ENCODE results near the gene ZHX3.
"Not testable (repeated sequence)": the region's sequence is repeated elsewhere in the genome, so short reads cannot be mapped to it uniquely, and the experiment has no call there.

The ZHX3 gene

DNA sequence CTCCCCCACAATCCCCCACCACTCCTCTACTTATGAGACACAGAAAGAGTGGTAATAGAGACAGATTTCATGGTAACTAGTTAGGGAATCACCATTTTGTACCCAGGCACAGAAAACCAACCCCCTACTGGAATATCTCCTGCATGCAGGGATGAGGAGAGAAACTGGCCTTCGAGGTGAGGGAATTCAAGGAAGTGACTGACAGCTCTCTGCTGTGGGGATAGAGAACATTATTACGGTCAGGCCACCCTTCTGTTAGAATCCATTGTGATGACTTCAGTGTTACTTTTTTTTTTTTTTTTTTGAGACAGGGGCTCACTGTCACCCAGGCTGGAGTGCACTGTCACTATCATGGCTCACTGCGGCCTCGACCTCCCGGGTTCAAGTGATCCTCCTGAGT is 9.6 kb upstream of the ZHX3 start:
- Mint-ChIP-seq H3K27ac (no peak overlapping the region), H3K9me3 (no peaks in the 10 kb centered on the region), H3K4me3 (no peak overlapping the region)

DNA sequence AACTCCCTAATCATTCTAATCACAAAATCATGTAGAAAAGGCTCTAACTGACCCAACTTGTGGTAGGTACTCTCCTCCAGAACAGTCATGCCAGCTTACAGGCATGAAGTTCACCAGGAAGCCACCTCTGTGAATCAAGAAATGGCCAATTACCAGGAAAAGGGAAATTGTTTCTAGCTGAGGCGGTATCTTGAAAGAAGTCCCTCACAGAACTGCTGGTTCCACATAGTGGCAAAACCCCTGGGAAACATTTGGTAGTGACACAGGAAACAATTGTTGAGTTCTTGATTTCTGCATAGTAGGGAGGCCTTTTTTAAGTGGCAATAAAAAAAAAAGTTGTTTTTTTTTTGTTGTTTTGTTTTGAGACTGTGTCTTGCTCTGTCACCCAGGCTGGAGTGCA is 3.4 kb upstream of the ZHX3 start:
- DNase-seq = no peak
- Mint-ChIP-seq H3K9me3 (no peaks in the 10 kb centered on the region), H3K27me3 (peaks cover 7% of the 10 kb centered on the region), H3K4me3 (no peak overlapping the region), H3K4me1 (peaks cover 28% of the 10 kb centered on the region), H3K27ac (no peak overlapping the region)
- ATAC-seq = no peak

More for the DNA sequence above, 9.6 kb upstream of the ZHX3 start:
- Mint-ChIP-seq H3K4me1 (peaks cover 14% of the 10 kb centered on the region), H3K27me3 (no peaks in the 10 kb centered on the region)
- no peak for DNase-seq
- no peak for ATAC-seq

DNA sequence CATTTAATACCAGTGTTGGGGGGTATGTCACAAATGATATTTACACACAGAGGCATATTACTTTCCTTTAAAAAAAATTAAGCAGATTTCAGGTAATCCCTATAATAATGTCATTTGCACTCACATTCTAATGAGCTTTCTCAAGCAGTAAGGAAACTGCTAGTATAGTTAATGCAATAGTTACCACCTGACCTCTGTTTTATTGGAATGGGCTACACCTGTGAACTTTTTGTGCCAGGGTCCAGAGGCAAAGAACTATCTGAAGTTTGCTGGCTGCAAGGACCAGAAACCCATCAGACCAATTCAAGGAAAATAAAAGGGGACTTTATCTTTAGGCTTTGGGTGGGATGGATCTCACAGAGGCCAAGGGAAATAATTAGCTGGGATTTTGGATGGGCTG is 2.9 kb upstream of the ZHX3 start:
- ATAC-seq (no peak), DNase-seq (no peak)
- Mint-ChIP-seq H3K4me1 (peaks cover 33% of the 10 kb centered on the region), H3K27ac (no peak overlapping the region), H3K27me3 (peaks cover 7% of the 10 kb centered on the region), H3K4me3 (no peak overlapping the region), H3K9me3 (no peaks in the 10 kb centered on the region)

DNA sequence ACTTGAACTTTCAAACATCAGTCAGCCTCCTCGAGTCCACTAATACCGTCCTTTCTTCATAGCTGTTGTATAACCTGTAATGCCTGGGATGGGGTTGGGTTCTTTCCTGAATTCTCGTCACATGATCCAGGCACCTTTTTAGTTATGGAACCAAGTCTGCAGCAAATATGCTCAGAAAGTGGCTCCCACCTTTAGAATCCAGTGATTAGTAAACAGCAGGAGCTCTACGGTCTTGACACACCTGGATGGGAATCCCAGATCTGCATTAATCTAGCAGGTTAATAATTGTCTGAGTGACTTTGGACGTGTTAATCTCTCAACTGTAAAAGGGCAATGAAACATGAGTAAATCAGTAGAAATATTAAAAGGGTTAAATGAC is 729 bp upstream of the ZHX3 start:
- Mint-ChIP-seq H3K4me1 (peaks cover 42% of the 10 kb centered on the region), H3K9me3 (no peaks in the 10 kb centered on the region), H3K27me3 (peaks cover 7% of the 10 kb centered on the region), H3K4me3 (peak overlapping the region; percentile 62 to 70), H3K27ac (peak overlapping the region; percentile 44 to 70)
- DNase-seq = no peak
- ATAC-seq = no peak

DNA sequence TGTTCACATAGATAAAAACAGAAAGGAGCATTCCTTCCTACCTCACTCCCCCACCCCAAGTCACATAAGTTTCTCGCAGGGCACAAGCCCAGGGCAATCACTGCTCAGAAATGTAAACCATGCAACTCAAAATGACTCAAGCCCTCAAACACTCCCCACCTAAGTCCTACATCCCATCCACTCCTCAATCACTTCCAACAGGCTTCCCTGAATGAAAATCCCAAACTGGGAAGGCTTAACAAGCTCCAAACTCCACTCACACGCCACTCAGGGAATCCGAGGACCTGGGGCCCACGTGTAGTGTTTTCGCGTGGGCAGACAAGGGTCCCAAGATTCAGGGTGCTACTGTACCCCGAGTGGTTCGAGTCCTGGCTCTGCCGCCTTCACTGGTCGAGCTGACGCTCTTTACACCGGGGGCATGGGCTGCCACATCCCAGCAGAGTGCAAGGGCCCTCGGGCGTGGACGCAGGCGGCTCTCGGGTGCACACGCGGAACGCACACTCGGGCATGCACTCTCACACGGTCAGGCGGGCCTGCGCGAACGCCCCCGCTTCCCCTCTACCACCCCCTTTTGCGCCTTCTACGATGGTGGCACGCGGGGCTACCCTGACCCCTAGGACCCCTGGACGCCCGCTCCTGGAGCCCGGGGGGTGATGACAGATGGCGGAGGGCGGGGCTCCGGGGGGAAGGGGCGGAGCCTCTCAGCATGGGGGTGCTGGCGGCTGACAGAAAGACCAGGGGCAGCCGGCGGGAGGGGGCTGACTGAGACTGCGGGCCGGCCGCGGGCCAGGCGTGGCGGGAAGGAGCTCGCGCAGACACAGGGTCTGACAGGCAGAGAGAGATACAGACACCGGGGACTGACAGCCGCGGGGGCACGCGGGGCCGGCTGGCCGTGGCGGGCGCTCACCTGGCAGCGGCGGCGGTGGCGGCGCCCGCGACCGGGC is 657 bp downstream of the ZHX3 start:
- Mint-ChIP-seq H3K4me3 (peak overlapping the region; percentile 92), H3K27me3 (peaks cover 7% of the 10 kb centered on the region), H3K9me3 (no peaks in the 10 kb centered on the region), H3K4me1 (peaks cover 42% of the 10 kb centered on the region), H3K27ac (peak overlapping the region; percentile 92 to 94)
- DNase-seq (peak; percentile 64 to 66), ATAC-seq (peak; percentile 76)

DNA sequence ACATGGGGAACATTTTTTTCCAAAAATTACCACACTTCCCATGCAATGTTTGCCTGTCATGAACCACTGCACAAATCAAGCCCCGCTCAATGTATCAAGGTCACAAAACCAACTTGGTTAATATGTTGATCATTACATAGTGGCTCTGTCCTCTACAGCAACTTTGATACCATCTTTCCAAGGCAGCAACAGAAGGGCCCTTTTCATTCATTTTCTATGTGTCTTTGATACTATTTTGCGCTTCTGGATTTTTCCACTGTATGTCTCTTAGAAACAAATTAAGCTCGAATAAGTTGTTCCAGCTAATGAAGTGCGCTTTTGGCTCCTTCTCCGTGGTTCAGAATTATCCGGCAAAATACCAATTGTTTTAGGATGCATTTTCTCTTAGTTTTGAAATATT is 1.5 kb downstream of the ZHX3 start:
- H3K9me3 Mint-ChIP-seq = no peaks in the 10 kb centered on the region
- ATAC-seq = no peak
- peaks cover 42% of the 10 kb centered on the region for H3K4me1 Mint-ChIP-seq
- no peak overlapping the region for H3K27ac Mint-ChIP-seq
- peaks cover 7% of the 10 kb centered on the region for H3K27me3 Mint-ChIP-seq
- no peak for DNase-seq
- H3K4me3 Mint-ChIP-seq = peak overlapping the region; percentile 92

DNA sequence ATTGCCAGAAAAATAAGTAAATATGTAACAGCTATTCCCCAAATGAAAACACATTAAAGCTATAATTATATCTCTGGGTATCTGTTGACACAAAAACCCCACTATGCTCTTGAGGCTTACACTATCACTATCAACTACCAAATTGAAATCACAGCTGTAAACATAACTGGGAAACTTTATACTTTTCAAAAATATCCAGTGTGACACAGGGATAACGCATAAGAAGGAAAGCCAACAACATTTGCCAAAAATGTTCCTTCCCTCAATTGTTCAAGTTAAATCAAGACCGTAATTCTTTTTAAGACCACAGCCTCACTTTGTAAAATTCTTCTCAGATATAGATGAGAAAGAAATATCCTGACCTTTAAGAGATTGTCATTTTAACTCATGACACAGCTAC is 3.1 kb downstream of the ZHX3 start:
- Mint-ChIP-seq H3K4me3 (no peak overlapping the region), H3K4me1 (peaks cover 41% of the 10 kb centered on the region), H3K9me3 (no peaks in the 10 kb centered on the region), H3K27me3 (peaks cover 4% of the 10 kb centered on the region), H3K27ac (no peak overlapping the region)
- no peak for ATAC-seq
- DNase-seq = no peak

DNA sequence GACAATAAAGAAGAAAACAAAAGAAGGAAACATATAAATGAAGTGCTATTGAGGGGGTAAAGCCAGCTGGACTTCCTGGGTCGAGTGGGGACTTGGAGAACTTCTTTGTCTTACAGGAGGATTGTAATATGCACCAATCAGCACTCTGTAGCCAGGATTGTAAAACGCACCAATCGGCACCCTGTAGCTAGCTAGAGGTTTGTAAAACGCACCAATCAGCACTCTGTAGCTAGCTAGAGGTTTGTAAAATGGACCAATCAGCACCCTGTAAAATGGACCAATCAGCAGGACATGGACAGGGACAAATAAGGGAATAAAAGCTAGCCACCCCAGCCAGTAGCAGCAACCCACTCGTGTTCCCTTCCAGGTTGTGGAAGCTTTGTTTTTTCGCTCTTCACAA is 5.5 kb downstream of the ZHX3 start:
- not testable (repeated sequence) for H3K4me3 Mint-ChIP-seq, ATAC-seq, H3K9me3 Mint-ChIP-seq, DNase-seq, H3K27me3 Mint-ChIP-seq, H3K27ac Mint-ChIP-seq
- H3K4me1 Mint-ChIP-seq = peaks cover 39% of the 10 kb centered on the region

DNA sequence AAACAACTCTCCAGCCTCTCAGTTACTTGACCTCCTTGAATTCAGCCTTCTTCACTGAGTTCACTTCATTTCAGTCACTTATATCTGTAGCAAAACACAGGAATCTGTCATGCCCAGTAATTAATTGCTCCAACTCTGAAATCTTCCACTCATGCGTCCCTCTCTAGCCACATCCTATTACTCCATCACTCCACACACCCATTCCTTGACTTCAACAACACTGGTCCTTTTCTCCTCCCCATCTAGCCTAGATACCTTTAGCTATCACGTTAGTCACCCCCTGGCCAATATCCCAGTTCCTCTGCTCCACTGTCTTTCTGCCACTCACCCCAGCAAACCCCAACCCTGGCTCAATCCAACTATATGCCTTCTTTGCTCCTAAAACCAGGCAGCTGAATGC is 7.7 kb downstream of the ZHX3 start:
- H3K4me1 Mint-ChIP-seq = peaks cover 24% of the 10 kb centered on the region
- ATAC-seq = no peak

DNA sequence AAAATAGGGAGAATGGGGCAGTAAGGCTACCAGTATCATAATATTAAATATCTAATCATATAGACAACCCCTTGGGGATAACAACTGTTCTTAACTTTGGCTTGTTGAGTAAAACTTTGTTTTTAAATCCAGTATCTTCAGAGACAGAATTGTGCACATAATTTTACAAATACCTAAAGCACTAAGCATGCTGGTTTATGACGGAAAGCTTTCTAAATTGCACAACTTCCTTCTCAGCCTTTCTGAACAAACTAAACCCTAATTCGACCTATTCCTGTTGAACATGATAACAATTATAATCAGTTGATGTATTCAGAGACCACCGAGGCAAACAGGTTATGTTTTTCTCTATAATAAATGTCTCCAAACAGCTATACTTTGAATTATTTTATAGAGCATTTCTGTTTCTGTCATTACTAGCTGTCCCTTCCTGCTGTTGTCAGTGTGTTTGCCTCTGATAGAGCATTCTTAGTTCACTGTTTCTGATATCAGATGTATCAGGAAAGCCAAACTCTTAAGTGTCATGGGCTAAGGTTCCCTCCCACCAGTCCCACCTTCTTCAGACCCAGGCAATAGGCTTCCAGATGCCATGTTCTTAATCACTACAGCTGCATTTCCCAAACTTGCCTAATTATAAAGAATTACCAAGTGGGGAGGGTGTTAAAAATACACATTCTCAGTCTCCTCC is 8.7 kb downstream of the ZHX3 start:
- no peaks in the 10 kb centered on the region for H3K9me3 Mint-ChIP-seq
- DNase-seq (no peak), ATAC-seq (no peak)
- H3K4me3 Mint-ChIP-seq = no peak overlapping the region
- peaks cover 21% of the 10 kb centered on the region for H3K4me1 Mint-ChIP-seq
- no peak overlapping the region for H3K27ac Mint-ChIP-seq
- no peaks in the 10 kb centered on the region for H3K27me3 Mint-ChIP-seq

More for the DNA sequence above, 7.7 kb downstream of the ZHX3 start:
- DNase-seq = no peak
- Mint-ChIP-seq H3K27me3 (no peaks in the 10 kb centered on the region), H3K27ac (peak overlapping the region in 1 of 2 donors; percentile 24), H3K9me3 (no peaks in the 10 kb centered on the region), H3K4me3 (no peak overlapping the region)

DNA sequence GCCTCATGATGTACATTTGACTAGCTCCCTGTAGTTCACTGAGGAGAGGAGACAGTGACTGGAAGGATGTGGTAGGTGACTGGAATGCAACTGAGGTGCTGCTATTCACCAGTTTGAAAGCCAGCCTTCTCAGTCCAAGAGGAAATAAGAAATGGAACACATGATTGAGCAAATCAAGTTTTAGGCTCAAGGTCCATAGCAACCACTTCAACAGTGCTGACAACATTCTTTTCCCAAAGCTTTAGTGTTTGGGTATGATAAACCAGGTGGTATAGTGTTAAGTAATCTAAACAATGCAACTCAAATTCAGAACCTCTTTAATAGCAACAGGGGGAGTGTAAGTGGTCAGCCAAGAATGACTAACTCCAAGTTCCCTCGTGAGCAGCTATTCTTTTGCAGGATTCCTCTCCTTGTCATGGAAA is 9.2 kb downstream of the ZHX3 start:
- no peak overlapping the region for H3K27ac Mint-ChIP-seq
- H3K27me3 Mint-ChIP-seq = no peaks in the 10 kb centered on the region
- H3K4me3 Mint-ChIP-seq = no peak overlapping the region
- no peak for ATAC-seq
- peaks cover 21% of the 10 kb centered on the region for H3K4me1 Mint-ChIP-seq
- DNase-seq = no peak
- no peaks in the 10 kb centered on the region for H3K9me3 Mint-ChIP-seq

DNA sequence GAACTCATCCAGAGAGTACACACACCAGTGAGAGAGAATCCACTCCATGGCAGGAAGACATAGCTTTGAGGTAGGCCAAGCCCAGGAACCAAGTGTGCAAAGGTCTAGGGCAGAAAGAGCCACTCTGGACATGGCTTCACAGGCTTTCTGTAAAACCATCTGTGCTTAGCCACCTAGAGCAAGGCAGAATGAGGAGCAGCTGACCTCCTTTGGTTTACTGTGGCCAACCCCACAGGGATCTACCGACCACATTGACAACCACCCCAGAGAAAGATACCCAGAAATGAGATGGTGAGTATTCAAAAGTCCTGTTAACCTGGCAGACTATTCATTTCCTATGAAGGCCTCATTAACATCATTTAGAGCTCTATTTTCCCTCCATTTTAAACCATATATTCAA is 10.5 kb downstream of the ZHX3 start:
- no peak overlapping the region for H3K27ac Mint-ChIP-seq
- H3K27me3 Mint-ChIP-seq = no peaks in the 10 kb centered on the region
- H3K4me3 Mint-ChIP-seq = no peak overlapping the region
- peaks cover 21% of the 10 kb centered on the region for H3K4me1 Mint-ChIP-seq
- H3K9me3 Mint-ChIP-seq = no peaks in the 10 kb centered on the region
- no peak for ATAC-seq
- DNase-seq = no peak

DNA sequence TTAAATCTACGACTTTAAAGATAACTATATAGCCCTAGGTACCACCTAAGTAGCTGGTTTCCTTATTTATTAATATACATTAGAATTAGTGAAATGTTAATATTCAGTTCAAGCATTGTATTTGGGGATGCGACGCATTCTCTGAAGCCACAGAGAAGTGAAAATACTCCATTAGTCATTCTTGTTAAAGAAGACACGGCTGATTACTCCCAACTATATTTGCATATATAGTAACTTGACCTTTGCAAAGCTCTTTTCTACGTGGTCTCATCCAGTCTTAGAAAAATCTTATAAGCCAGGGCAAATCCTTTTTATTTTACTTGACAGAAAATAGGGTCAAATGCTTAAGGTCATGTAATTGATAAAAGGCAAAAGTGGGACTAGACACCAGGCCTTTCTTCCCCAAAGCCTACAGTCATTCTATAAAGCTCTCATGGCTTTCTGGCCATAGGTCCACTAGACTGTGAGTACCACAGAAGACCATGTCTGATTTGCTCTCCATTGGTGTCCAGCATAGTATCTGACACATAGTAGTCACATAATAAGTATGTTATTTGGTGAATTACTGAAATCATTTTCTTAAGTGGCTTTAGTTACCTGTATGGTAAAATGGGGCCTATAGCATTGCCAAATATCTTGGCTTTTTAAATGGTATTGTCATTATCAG is 11.3 kb downstream of the ZHX3 start:
- Mint-ChIP-seq H3K9me3 (no peaks in the 10 kb centered on the region), H3K27me3 (no peaks in the 10 kb centered on the region), H3K4me3 (no peak overlapping the region), H3K27ac (no peak overlapping the region), H3K4me1 (peaks cover 21% of the 10 kb centered on the region)
- no peak for ATAC-seq
- DNase-seq = no peak

DNA sequence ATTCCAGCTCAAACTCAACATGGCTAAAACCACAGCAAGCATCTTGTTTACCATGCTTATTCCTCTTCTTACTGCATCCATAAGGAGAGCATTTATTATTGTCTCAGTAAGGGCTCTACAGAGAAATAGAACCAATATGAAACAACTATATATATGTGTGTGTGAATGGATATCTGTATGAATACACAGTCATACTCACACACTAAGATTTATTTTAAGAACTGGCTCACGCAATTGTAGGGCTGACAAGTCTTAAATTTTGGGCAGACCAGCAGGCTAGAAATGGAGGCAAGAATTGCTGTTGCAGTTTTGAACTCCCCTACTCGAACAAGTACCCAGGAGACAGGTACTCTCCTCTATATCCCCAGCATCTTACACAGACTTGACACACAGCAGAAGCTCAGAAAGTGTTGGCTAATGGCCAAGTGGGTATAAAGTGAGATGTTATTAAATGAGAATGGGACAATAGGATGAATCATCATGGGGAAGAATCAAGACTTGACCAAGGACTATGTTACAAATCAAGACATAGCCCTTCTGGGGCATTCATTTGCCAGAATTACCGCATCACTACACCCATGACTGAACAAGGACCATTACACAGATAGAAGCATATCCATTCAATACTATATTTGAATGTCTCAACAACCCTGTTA is 13.0 kb downstream of the ZHX3 start:
- no peak for DNase-seq
- Mint-ChIP-seq H3K4me3 (no peak overlapping the region), H3K27ac (no peak overlapping the region), H3K9me3 (no peaks in the 10 kb centered on the region), H3K27me3 (no peaks in the 10 kb centered on the region), H3K4me1 (peaks cover 14% of the 10 kb centered on the region)
- no peak for ATAC-seq

DNA sequence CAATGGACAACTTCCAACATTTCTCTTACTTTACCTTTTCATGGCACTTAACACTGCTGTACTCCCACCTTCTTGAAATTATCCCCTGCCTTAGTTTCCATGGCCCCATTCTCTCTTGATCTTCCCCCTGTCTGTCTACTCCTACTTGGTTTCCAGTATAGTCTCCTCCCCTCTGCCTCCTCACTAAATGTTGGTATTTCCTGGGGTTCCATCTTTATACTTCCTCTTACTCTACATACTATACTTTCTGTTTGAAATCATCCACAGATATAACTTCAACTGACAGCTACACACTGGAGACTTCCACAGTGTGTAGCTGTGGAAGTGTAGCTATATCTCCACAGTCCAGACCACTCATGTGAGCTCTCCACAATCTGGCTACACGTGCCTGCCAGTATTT is 13.5 kb downstream of the ZHX3 start:
- no peaks in the 10 kb centered on the region for H3K9me3 Mint-ChIP-seq
- ATAC-seq = no peak
- no peak overlapping the region for H3K4me3 Mint-ChIP-seq

More for the DNA sequence above, 13.5 kb downstream of the ZHX3 start:
- DNase-seq = no peak
- Mint-ChIP-seq H3K4me1 (peaks cover 12% of the 10 kb centered on the region), H3K27ac (no peak overlapping the region), H3K27me3 (no peaks in the 10 kb centered on the region)

Data from stimulated activated naive CD8-positive, alpha-beta T cell treated with anti-CD3 and anti-CD28 coated beads, Interleukin-15, amount 100 ng/mL, for 72 hours (primary cell).